GM13976 (cell line): ENCODE results near the gene LATS2.

ENCODE experiments used
- DNase-seq: peaks from one replicate; pipeline ENCODE4 v3.0.0; 2012; ENCODE audit warnings: low spot score
- in situ Hi-C: fragments of 300-500 bp; cut with MboI; formaldehyde crosslinking; loops from one replicate; pipeline ENCODE4 v1.12.0; 2022; ENCODE audit warnings: low sequenced_read_pairs, mixed read lengths, inconsistent platforms; ENCODE audit not compliant: unreplicated experiment
- TF ChIP-seq, protein P1 (sequence below): IDR thresholded peaks from 2 replicates; pipeline ENCODE4 v1.5.1; 2012; ENCODE audit warnings: borderline replicate concordance, mild to moderate bottlenecking; ENCODE audit not compliant: insufficient read depth; ENCODE audit errors: extremely low read depth, missing control alignments, control extremely low read depth

The LATS2 gene

DNA sequence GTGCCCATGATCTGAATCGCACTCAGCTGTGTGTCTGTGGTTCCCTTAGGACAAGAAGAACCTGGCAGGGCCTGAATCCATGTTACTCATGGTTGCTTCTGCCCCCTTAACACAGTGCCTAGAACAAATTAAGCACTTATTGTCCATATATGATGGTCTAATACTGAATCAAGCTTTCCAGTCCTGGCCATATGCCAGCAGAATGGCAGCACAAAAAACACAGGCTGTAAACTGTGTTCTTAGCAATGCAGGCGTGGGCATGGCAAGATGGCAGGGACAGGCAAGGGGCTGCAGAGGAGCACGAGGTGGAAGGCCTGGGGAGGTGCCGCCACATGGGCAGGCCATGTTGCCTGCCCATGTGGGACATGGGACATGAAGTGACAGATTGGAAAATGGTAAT, 68.2 kb downstream of the LATS2 start:
- in situ Hi-C loops = no loop called here
- TF ChIP-seq, protein P1, sequence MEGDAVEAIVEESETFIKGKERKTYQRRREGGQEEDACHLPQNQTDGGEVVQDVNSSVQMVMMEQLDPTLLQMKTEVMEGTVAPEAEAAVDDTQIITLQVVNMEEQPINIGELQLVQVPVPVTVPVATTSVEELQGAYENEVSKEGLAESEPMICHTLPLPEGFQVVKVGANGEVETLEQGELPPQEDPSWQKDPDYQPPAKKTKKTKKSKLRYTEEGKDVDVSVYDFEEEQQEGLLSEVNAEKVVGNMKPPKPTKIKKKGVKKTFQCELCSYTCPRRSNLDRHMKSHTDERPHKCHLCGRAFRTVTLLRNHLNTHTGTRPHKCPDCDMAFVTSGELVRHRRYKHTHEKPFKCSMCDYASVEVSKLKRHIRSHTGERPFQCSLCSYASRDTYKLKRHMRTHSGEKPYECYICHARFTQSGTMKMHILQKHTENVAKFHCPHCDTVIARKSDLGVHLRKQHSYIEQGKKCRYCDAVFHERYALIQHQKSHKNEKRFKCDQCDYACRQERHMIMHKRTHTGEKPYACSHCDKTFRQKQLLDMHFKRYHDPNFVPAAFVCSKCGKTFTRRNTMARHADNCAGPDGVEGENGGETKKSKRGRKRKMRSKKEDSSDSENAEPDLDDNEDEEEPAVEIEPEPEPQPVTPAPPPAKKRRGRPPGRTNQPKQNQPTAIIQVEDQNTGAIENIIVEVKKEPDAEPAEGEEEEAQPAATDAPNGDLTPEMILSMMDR = no peak
- DNase-seq = no peak

DNA sequence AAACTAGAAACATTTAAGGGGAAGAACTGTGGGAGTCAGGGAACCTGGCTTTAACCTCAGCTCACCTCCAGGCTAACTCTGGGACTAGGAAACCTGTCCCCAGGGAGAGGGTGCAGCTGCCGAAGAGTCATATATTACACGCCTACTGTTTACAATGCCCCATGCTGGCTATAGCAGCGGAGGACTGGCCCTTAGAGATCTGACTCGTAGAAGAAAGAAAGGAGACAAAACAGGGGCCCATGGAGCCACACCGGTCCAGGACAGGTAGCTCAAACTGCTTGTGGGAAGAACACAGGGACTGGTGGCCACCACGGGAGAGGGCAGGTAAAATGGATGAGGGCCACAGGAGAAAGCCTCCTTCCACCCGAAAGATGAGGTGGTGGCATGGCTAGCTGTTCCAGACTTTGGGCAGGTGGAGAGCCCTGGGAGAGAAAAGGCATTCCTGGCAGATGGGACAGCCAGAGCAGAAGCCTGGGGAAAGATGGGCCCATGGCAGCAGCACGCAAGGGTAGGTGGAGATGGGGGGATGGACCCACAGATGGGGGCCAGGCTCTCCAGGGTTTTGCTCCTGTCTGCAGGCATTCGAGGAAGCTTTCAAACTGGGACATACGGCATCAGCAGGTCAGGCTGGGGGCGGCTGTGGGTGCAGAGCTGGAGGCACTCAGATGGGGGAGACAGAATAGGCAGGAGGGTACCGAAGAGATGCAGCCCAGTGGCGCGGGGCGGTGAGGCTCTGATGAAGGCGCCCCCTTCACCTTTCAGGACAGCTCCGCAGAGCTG, 69.5 kb downstream of the LATS2 start:
- TF ChIP-seq, protein P1 = no peak
- in situ Hi-C loops = no loop called here

DNA sequence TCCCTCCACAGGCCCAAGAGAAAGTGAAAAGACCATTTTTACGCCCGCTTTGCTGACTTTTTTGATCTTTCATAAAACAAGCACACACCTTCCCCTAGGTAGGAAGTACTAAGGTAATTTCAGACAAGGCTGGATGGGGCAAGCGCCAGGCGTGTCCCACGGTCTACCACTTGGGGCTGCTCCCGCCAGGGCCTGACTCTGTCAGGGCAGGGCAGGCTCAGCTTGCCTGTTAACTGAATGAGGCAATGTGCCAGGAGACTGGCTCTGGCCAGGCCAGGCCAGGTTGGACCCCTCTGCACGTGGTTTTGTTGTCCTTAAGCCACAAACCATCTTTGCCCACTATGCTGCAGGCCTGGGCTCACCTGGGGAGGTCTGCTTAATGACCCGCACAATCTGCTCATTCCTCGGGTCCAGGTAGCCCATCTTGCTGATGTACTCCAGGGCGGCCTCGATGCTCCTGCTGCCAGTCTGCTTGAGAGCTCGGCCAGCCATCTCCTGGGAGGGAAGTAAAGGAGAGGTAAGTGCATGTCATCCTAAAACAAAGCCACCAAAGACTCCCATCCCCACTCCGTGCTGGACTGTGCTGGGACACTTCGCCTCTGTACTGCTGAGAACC, 70.4 kb downstream of the LATS2 start:
- no peak for DNase-seq
- TF ChIP-seq, protein P1 = no peak
- in situ Hi-C loops = no loop called here

More for the DNA sequence above, 69.5 kb downstream of the LATS2 start:
- DNase-seq = no peak

DNA sequence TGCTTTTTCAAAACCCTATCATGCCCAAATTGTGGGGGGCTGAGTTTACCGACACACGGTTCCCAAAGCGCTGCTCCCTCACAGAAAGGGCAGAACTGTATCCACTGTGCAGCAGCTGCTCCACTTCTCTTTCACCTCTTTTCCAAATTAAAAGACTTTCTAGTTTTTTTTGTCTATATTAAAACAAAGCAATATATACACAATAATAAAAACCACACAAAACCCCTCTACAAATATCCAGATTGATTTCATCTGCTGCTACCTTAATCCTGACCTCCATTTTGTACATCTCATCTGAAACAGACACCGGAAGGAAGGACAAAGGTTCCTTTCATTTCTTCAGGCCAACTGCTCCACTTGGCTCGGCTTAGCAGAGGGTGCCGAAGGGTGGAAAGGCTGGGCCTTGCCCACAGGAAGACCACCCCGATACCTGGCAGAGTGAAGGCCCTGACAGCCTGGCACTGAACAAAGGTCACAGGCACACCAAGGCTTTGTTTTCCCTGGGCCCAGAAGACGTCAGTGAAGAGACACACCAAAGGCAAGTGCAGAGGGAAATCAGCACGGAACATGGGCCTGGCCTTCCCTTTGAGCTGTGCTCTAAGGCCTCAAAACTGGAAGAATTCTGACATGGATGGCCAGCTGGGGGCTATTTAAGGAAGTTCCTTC, 71.6 kb downstream of the LATS2 start:
- TF ChIP-seq, protein P1 = no peak
- no peak for DNase-seq
- in situ Hi-C loops = no loop called here

DNA sequence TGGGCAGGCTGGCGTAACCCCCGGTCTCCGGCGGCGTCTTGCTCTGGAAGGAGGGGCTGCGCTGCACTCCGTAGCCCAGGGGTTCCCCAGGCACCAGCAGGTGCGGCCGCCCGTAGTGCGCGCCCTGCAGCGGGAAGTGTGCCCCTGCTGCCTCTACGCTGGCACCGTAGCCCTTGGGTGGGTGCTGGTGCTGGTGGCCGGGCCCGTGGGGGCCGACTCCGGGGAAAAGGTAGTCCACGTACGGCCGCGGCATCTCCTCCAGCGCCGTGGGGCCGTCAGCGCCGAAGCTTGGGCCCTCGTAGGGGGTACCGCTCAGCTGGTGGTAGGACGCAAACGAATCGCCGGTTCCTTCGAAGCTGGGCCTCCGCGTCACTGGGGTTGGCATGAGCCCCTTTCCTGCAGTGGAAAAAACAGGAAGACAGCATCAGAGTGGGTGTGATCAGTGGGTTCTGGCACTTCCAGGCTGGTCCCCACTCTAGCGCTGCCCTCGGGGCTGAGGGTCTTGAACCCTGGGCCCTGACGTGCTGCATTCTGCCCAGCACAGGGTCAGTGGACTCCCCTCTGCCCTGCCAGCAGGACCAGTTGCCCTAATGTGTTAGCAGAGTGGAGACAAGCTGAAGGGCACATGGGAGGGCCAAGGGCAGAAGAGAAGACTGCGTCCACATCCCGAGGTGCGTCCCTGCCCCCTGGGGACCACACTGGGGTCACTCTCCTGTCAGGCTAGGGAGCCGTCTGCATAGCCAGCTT, 72.3 kb downstream of the LATS2 start:
- DNase-seq = no peak
- TF ChIP-seq, protein P1 = no peak
- in situ Hi-C loops = no loop called here

DNA sequence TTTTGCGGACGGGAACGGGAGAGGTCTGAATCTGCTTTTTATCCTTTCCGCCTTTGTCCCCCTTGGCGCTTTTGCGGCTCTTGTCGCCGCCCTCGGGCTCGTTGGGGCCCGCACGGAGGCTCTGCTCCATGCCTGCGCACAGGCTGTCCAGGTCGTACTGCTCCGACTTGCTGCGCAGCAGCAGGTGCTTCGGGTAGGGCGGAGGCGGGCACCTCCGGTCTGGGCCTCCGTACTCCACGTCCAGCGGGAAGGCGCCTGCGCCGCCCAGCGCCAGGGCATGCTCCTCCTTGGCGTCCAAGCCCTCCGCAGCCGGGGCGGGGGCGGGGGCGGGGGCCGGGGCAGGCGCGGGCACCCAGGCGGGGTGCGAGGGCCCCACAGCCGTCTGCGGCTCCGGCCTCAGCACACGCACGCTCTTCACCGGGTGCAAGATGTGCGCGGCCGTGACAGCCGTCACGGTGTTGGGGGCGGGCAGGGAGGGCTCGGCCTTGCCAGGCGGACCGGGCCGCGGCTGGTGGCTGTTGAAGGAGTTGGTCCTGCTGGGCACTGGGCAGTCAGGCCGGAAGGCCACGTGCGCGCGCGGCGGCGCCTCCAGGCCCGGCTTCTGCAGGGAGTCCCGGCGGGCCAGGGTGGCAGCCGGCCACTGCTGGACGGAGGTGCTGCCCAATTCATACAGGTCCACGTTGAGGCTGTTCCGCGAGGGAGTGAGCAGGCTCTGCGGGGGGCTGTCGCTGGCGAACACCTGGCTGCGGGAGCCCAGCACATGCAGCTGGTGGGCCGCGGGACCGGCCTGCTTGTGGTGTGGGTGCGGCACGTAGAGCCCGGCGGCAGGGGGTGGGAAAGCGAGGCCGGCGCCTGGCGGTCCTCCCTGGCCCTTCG, 73.1 kb downstream of the LATS2 start:
- TF ChIP-seq, protein P1 = no peak
- in situ Hi-C loops = no loop called here
- DNase-seq = no peak
